C4-2B (cell line): Measurements from ENCODE around the gene ARRB2.

Experiments
- ZFX ChIP-seq: fragments of 450-650 bp; IDR thresholded peaks from 2 replicates; pipeline ENCODE4 v1.6.1; 2017
- TF ChIP-seq, protein P1 (sequence below): fragments of 450-650 bp; conservative IDR thresholded peaks from 2 replicates; pipeline ENCODE4 v1.5.1; 2017; ENCODE audit warnings: mild to moderate bottlenecking

DNA sequence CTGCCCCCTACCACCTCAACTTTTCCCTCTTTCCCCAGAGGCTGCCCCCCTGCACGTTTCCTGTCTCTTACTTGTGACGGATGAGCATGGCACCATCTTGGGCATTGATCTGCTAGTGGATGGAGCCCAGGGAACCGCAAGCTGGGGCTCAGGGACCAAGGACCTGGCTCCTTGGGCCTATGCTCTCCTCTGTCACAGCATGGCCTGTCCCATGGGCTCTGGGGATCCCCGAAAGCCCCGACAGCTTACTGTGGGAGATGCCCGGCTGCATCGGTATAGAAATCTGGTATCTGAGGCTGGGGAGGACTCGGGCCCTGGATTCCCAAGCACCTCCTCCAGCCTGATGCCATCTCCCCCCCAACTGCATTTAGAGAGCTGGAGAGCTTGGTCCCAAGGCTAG, 31.1 kb downstream of the ARRB2 start:
- TF ChIP-seq, protein P1, sequence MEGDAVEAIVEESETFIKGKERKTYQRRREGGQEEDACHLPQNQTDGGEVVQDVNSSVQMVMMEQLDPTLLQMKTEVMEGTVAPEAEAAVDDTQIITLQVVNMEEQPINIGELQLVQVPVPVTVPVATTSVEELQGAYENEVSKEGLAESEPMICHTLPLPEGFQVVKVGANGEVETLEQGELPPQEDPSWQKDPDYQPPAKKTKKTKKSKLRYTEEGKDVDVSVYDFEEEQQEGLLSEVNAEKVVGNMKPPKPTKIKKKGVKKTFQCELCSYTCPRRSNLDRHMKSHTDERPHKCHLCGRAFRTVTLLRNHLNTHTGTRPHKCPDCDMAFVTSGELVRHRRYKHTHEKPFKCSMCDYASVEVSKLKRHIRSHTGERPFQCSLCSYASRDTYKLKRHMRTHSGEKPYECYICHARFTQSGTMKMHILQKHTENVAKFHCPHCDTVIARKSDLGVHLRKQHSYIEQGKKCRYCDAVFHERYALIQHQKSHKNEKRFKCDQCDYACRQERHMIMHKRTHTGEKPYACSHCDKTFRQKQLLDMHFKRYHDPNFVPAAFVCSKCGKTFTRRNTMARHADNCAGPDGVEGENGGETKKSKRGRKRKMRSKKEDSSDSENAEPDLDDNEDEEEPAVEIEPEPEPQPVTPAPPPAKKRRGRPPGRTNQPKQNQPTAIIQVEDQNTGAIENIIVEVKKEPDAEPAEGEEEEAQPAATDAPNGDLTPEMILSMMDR, result no peak
- TF ChIP-seq ZFX, result no peak
